Uterus (tissue), 4 donors: ENCODE measurements around the gene FAM50A. TPM values are rescaled to one million over a fixed set of nuclear protein-coding genes. Genes with fewer than 3 reads are reported as not detected.

Source experiments
- DNase-seq, 2 donors: peaks; one replicate each; pipeline ENCODE4 v3.0.0-alpha.2; 2019 to 2020
- H3K27ac ChIP-seq, 2 donors: fragments of 200-600 bp; sonication (generic); 1 replicate in 1 of 2; 2 replicates in 1 of 2; pipeline ENCODE4 v1.5.1; 2016 to 2018
- H3K27me3 ChIP-seq, 2 donors: fragments of 200-600 bp; sonication (generic); one replicate each; pipeline ENCODE4 v1.5.1; 2018 to 2019; ENCODE audit warnings: control low read depth in 1 of 2
- H3K36me3 ChIP-seq, 2 donors: fragments of 200-600 bp; sonication (generic); one replicate each; pipeline ENCODE4 v1.5.1; 2019; ENCODE audit warnings: control low read depth in 1 of 2
- H3K4me1 ChIP-seq, 2 donors: fragments of 200-600 bp; sonication (generic); one replicate each; pipeline ENCODE4 v1.5.1; 2018 to 2019; ENCODE audit warnings: control low read depth in 1 of 2
- H3K4me3 ChIP-seq, 2 donors: fragments of 200-600 bp; sonication (generic); 1 replicate in 1 of 2; 2 replicates in 1 of 2; pipeline ENCODE4 v1.5.1; 2018 to 2019; ENCODE audit warnings: mild to moderate bottlenecking in 1 of 2
- H3K9me3 ChIP-seq, 2 donors: fragments of 200-600 bp; sonication (generic); one replicate each; pipeline ENCODE4 v1.5.1; 2019; ENCODE audit warnings: control low read depth in 1 of 2
- CTCF ChIP-seq, 4 experiments: fragments of 200-600 bp in 2 of 4; fragments of 450-650 bp in 2 of 4; sonication (generic) in 2 of 4; IDR thresholded peaks; one replicate each; pipeline ENCODE4 v1.5.1; 2016 to 2019; ENCODE audit warnings: antibody characterized with exemption in 4 of 4, mild to moderate bottlenecking in 2 of 4, moderate library complexity in 1 of 4
- POLR2A ChIP-seq, 2 donors: fragments of 450-650 bp; IDR thresholded peaks; one replicate each; pipeline ENCODE4 v1.6.1; 2016; ENCODE audit warnings: antibody characterized with exemption in 2 of 2, mild to moderate bottlenecking in 1 of 2, moderate library complexity in 1 of 2
- intact Hi-C: fragments of 100-400 bp; cut with DNase I; formaldehyde crosslinking; loops from one replicate; pipeline ENCODE4 v1.15.1; 2023; ENCODE audit warnings: low total_unique reads
- total RNA-seq, 4 donors: library from RNA; depleted of rRNA in 3 of 4; stranded (reverse); fragments of >200 nt in 3 of 4; gene quantifications; one replicate each; pipeline versions ENCODE4 v1.1.0 to v1.2.4, GENCODE V29; 2014 to 2023
- donor health status: DM: yes; HTN: yes; CAD: no.

Gene FAM50A
- total RNA-seq, 4 donors from 2014 or later = 16.4 to 48.8 (median 28.3) TPM

DNA sequence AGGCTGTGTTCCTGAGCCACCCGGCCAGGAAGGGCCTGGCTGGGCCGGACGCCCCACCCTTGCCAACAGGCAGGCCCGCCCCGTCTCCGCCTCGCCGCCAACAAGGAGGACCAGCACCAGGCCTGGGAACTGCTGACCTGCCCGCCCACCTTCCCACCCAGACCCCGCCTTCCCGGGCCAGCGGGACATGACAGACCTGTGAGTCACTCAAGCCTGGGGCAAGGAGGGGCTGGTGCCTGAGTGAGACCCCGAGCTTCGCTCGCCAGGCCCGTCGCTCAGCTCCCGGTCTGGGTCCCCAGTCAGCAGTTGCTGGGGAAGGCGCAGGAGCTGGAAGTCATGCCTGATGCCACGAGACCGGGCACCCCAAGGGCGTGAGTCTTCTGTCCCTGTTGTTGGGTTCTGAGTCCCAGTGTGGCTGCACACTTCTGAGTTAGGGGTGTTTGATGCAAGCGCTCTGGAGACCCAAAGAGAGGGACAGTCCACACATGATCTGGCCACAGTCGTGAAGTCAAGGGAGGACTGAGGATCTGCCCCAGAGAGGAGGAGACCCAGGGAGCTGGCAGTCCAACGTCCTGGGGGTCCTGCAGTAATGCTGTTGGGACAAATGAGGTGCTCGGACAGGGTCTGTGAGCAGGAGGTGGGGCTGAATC, 34.6 kb upstream of the FAM50A start, which contains the start of gene DNASE1L1:
Gene DNASE1L1 (minus strand): TSS at position 33 of the 650 bp plus-strand sequence. CDS start 3,686 bp downstream, outside the sequence.
- TF ChIP-seq CTCF (IDR thresholded peaks at IDR 0.05) (no peak), POLR2A (IDR thresholded peaks at IDR 0.05) (peak in 1 of 2 donors; percentile 32)
- Histone ChIP-seq H3K4me1 (no peaks in the 10 kb centered on the region), H3K4me3 (no peak within 1 kb of the TSS), H3K36me3 (no peaks in the 10 kb centered on the region), H3K9me3 (no peaks in the 10 kb centered on the region), H3K27ac (peak within 1 kb of the TSS; percentile 50 to 65), H3K27me3 (no peaks in the 10 kb centered on the region)
- peak; percentile 79 to 85 for DNase-seq
- intact Hi-C loops = no loop called here

DNA sequence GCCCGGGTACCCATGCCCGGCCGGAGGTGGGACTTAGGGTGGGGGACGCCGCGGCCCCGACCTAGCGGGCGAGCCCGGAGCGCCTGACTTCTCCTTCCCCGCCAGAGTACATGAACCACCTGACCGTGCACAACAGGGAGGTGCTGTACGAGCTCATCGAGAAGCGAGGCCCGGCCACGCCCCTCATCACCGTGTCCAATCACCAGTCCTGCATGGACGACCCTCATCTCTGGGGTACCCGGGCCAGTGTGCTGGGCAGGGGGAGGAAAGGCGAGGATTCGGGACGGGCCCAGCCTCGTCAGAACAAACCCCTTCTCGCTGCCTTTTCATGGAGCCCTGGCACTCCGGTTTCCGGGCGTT, 32.0 kb upstream of the FAM50A start:
- no peaks in the 10 kb centered on the region for H3K27me3 ChIP-seq
- H3K4me3 ChIP-seq = peak overlapping the region; percentile 31 to 76
- peak; percentile 66 to 73 for DNase-seq
- H3K36me3 ChIP-seq = no peaks in the 10 kb centered on the region
- peak; percentile 7 to 59 for TF ChIP-seq POLR2A (IDR thresholded peaks at IDR 0.05)
- no peak for TF ChIP-seq CTCF (IDR thresholded peaks at IDR 0.05)
- no peaks in the 10 kb centered on the region for H3K9me3 ChIP-seq
- H3K27ac ChIP-seq = peak overlapping the region; percentile 85 to 93
- no peaks in the 10 kb centered on the region for H3K4me1 ChIP-seq
- intact Hi-C loops = no loop called here

GRCh38 chrX:154412468-154412867, 31.5 kb upstream of the FAM50A start:
- peak in 1 of 2 donors; percentile 51 for DNase-seq
- Histone ChIP-seq H3K4me3 (peak overlapping the region in 1 of 2 donors; percentile 76), H3K9me3 (no peaks in the 10 kb centered on the region), H3K4me1 (no peaks in the 10 kb centered on the region), H3K36me3 (no peaks in the 10 kb centered on the region), H3K27ac (peak overlapping the region; percentile 85 to 93), H3K27me3 (no peaks in the 10 kb centered on the region)
- intact Hi-C loops = no loop called here
- TF ChIP-seq POLR2A (IDR thresholded peaks at IDR 0.05) (no peak), CTCF (IDR thresholded peaks at IDR 0.05) (no peak)

DNA sequence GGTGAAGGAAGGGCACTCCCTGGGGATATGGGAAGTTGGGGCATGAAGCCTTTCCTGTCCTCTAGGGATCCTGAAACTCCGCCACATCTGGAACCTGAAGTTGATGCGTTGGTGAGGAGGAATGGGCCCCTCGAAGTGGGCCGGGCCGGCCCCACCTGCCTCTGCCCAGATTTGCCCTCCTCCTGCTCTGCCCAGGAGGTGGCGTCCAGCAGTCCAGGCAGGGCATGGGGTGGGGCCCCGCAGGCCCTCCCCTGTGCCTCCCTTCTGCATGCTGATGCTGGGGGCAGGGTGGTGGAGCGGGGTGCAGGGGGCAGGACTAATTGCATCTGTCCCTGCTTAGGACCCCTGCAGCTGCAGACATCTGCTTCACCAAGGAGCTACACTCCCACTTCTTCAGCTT, 30.8 kb upstream of the FAM50A start:
- no peaks in the 10 kb centered on the region for H3K36me3 ChIP-seq
- peak overlapping the region in 1 of 2 donors; percentile 93 for H3K27ac ChIP-seq
- DNase-seq = no peak
- TF ChIP-seq POLR2A (IDR thresholded peaks at IDR 0.05) = no peak
- no peak for TF ChIP-seq CTCF (IDR thresholded peaks at IDR 0.05)
- no peak overlapping the region for H3K4me3 ChIP-seq
- no peaks in the 10 kb centered on the region for H3K4me1 ChIP-seq
- H3K27me3 ChIP-seq = no peaks in the 10 kb centered on the region
- H3K9me3 ChIP-seq = no peaks in the 10 kb centered on the region
- intact Hi-C loops = no loop called here

DNA sequence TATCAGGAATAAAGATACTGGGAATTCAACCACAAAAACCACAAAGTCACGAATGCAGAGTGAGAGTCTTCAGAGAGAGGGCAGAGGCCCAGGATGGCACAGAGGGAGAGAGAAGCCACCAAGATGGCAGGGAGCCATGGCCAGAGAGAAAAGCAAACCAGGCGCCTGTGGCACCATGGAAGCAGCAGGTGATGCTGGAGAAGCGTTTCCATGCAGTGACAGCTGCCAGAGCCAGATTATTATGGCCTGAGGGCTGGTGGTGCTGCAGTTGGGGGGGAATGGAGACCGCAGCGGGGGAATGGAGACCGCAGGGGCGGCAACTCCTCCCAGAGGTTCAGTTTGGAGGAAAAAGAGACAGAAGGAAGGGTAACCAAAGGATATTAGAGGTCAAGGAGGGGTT, 26.8 kb upstream of the FAM50A start:
- Histone ChIP-seq H3K27me3 (no peaks in the 10 kb centered on the region), H3K27ac (no peak overlapping the region), H3K4me3 (no peak overlapping the region), H3K9me3 (no peaks in the 10 kb centered on the region), H3K36me3 (no peaks in the 10 kb centered on the region), H3K4me1 (no peaks in the 10 kb centered on the region)
- DNase-seq = no peak
- no peak for TF ChIP-seq CTCF (IDR thresholded peaks at IDR 0.05)
- TF ChIP-seq POLR2A (IDR thresholded peaks at IDR 0.05) = no peak
- intact Hi-C loops = no loop called here
